Liver (tissue), 9 donors: ENCODE data around the gene KDM3A. TPM values are rescaled to one million over a fixed set of nuclear protein-coding genes. Genes with fewer than 3 reads are reported as not detected.

ENCODE experiments used
- DNase-seq: peaks from one replicate; pipeline ENCODE4 v3.0.0-alpha.2; 2017; ENCODE audit warnings: low spot score
- H3K27ac ChIP-seq, 2 donors: one replicate each; pipeline ENCODE4 v1.7.0; 2013; ENCODE audit warnings: inconsistent platforms in 2 of 2, low read length in 2 of 2, control low read depth in 1 of 2, low read depth in 1 of 2, mild to moderate bottlenecking in 1 of 2
- H3K27me3 ChIP-seq, 4 donors: one replicate each; pipeline versions ENCODE4 v1.6.1 to v1.7.0; 2013; ENCODE audit warnings: low read length in 3 of 4, inconsistent platforms in 1 of 4, mild to moderate bottlenecking in 1 of 4, moderate library complexity in 1 of 4; ENCODE audit not compliant: control insufficient read depth in 4 of 4, insufficient read depth in 4 of 4
- H3K36me3 ChIP-seq, 4 donors: one replicate each; pipeline versions ENCODE4 v1.6.1 to v1.7.0; 2013; ENCODE audit warnings: low read length in 3 of 4, mild to moderate bottlenecking in 3 of 4, low read depth in 1 of 4, moderate library complexity in 1 of 4; ENCODE audit not compliant: control insufficient read depth in 4 of 4, insufficient read depth in 3 of 4
- H3K4me1 ChIP-seq, 4 donors: one replicate each; pipeline versions ENCODE4 v1.6.1 to v1.7.0; 2013; ENCODE audit warnings: low read length in 3 of 4, mild to moderate bottlenecking in 3 of 4, moderate library complexity in 1 of 4; ENCODE audit not compliant: control insufficient read depth in 4 of 4, insufficient read depth in 4 of 4
- H3K4me3 ChIP-seq, 3 donors: one replicate each; pipeline versions ENCODE4 v1.6.1 to v1.7.0; 2013; ENCODE audit warnings: low read length in 3 of 3, control low read depth in 1 of 3, low read depth in 1 of 3, mild to moderate bottlenecking in 1 of 3
- H3K9ac ChIP-seq, 2 donors: one replicate each; pipeline ENCODE4 v1.7.0; 2013; ENCODE audit warnings: low read length in 2 of 2, mild to moderate bottlenecking in 2 of 2, moderate library complexity in 2 of 2, control low read depth in 1 of 2, low read depth in 1 of 2
- H3K9me3 ChIP-seq, 4 donors: one replicate each; pipeline versions ENCODE4 v1.6.1 to v1.7.0; 2013; ENCODE audit warnings: low read length in 3 of 4; ENCODE audit not compliant: control insufficient read depth in 4 of 4
- CTCF ChIP-seq: fragments of 150-350 bp; IDR thresholded peaks from 2 replicates; pipeline ENCODE4 v1.5.1; 2017; ENCODE audit warnings: improper control_type of control experiment, low read depth, low read length; ENCODE audit not compliant: missing input control
- FOXA1 ChIP-seq: IDR thresholded peaks from 2 replicates; pipeline ENCODE4 v1.6.1; 2016; ENCODE audit warnings: antibody characterized with exemption
- JUND ChIP-seq, 2 donors: IDR thresholded peaks; 2 replicates each; pipeline ENCODE4 v1.6.1; 2016; ENCODE audit warnings: antibody characterized with exemption in 2 of 2
- RAD21 ChIP-seq, 2 donors: IDR thresholded peaks; 2 replicates each; pipeline ENCODE4 v1.6.1; 2016; ENCODE audit warnings: antibody characterized with exemption in 2 of 2, mild to moderate bottlenecking in 2 of 2
- REST ChIP-seq: IDR thresholded peaks from 2 replicates; pipeline ENCODE4 v1.6.1; 2016; ENCODE audit warnings: antibody characterized with exemption, mild to moderate bottlenecking
- RXRA ChIP-seq, 2 donors: IDR thresholded peaks; 2 replicates each; pipeline ENCODE4 v1.6.1; 2017 to 2018; ENCODE audit warnings: antibody characterized with exemption in 2 of 2, mild to moderate bottlenecking in 1 of 2
- SP1 ChIP-seq: IDR thresholded peaks from 2 replicates; pipeline ENCODE4 v1.6.1; 2018; ENCODE audit warnings: antibody characterized with exemption, mild to moderate bottlenecking
- ZBTB33 ChIP-seq: IDR thresholded peaks from 2 replicates; pipeline ENCODE4 v1.6.1; 2016; ENCODE audit warnings: antibody characterized with exemption
- WGBS: extraction: QIAGEN DNeasy Blood & Tissue Kit; methylation state at CpG from one replicate; pipeline ENCODE4 v1.1.7; 2013; 5-methylcytosine and 5-hydroxymethylcytosine counted together
- polyA plus RNA-seq, 2 donors: library from polyadenylated mRNA; stranded (reverse) in 1 of 2; unstranded in 1 of 2; fragments of 200-250 nt in 1 of 2; fragments of >200 nt in 1 of 2; fragmentation: Nextera tagmentation in 1 of 2; extraction: Ambion mirVana in 1 of 2; gene quantifications; one replicate each; pipeline versions ENCODE4 v1.2.1 to v1.2.3, GENCODE V29; 2013 to 2015
- total RNA-seq, 2 donors: library from RNA; depleted of rRNA; stranded (reverse); fragments of >200 nt; gene quantifications; one replicate each; pipeline ENCODE4 v1.2.3, GENCODE V29; 2014
- donor health status: healthy.
- donor health status: healthy.
- donor health status: healthy.
- donor health status: healthy.
- donor health status: healthy.

KDM3A gene
- total and polyA plus RNA-seq, 4 donors = 3.9 to 19.8 (median 8.3) TPM

GRCh38 chr2:86523491-86523890 is 82.3 kb downstream of the KDM3A start:
- no peaks in the 10 kb centered on the region for H3K27me3 ChIP-seq
- TF ChIP-seq RAD21 (IDR thresholded peaks at IDR 0.05) (no peak), FOXA1 (no peak), REST (no peak), CTCF (no peak), RXRA (IDR thresholded peaks at IDR 0.05) (no peak), JUND (IDR thresholded peaks at IDR 0.05) (no peak), SP1 (no peak)
- H3K9ac ChIP-seq = no peak overlapping the region
- no peaks in the 10 kb centered on the region for H3K9me3 ChIP-seq
- peaks cover 3 to 9% (median 4%) of the 10 kb centered on the region in 4 donors for H3K36me3 ChIP-seq
- no peak overlapping the region for H3K4me3 ChIP-seq
- H3K4me1 ChIP-seq = peaks cover 0 to 1% (median 0%) of the 10 kb centered on the region in 4 donors
- no peak overlapping the region for H3K27ac ChIP-seq
- WGBS = 95% methylated on average over 4 of the region's 4 CpGs
- no peak for DNase-seq

GRCh38 chr2:86525421-86526340 is 84.5 kb downstream of the KDM3A start:
- H3K4me3 ChIP-seq = no peak overlapping the region
- peaks cover 0 to 1% (median 0%) of the 10 kb centered on the region in 4 donors for H3K4me1 ChIP-seq
- H3K27me3 ChIP-seq = no peaks in the 10 kb centered on the region
- H3K9me3 ChIP-seq = no peaks in the 10 kb centered on the region
- no peak for DNase-seq
- H3K9ac ChIP-seq = no peak overlapping the region
- no peak overlapping the region for H3K27ac ChIP-seq
- WGBS = 91% methylated on average over 11 of the region's 11 CpGs
- peaks cover 5 to 16% (median 7%) of the 10 kb centered on the region in 4 donors for H3K36me3 ChIP-seq
- TF ChIP-seq ZBTB33 = no peak
